GM06990 (cell line): ENCODE data around the gene MEOX1.

Experiments used
- DNase-seq: peaks from one replicate; pipeline ENCODE4 v3.0.0-alpha.2; 2011; ENCODE audit not compliant: insufficient read length; ENCODE audit errors: extremely low read depth
- H3K27me3 ChIP-seq: replicated peaks from 2 replicates; pipeline ENCODE4 v1.6.0; 2011; ENCODE audit warnings: low read length; ENCODE audit not compliant: control insufficient read depth, insufficient read depth
- H3K36me3 ChIP-seq: 2 replicates; pipeline ENCODE4 v1.5.1; 2011; ENCODE audit warnings: low read length; ENCODE audit not compliant: control insufficient read depth, insufficient read depth
- H3K4me3 ChIP-seq: replicated peaks from 2 replicates; pipeline ENCODE4 v1.5.1; 2011; ENCODE audit warnings: low read depth, mild to moderate bottlenecking, control low read depth, low read length
- TF ChIP-seq, protein P1 (sequence below): IDR thresholded peaks from 2 replicates; pipeline ENCODE4 v1.5.1; 2011; ENCODE audit warnings: low read length, control low read depth, mild to moderate bottlenecking, inconsistent platforms; ENCODE audit not compliant: insufficient read depth, poor library complexity, severe bottlenecking

The MEOX1 gene

GRCh38 chr17:43591779-43592562 lies 69.8 kb downstream of the MEOX1 start:
- no peaks in the 10 kb centered on the region for H3K36me3 ChIP-seq
- H3K4me3 ChIP-seq, result no peak overlapping the region
- H3K27me3 ChIP-seq, result no peaks in the 10 kb centered on the region
- TF ChIP-seq, protein P1, sequence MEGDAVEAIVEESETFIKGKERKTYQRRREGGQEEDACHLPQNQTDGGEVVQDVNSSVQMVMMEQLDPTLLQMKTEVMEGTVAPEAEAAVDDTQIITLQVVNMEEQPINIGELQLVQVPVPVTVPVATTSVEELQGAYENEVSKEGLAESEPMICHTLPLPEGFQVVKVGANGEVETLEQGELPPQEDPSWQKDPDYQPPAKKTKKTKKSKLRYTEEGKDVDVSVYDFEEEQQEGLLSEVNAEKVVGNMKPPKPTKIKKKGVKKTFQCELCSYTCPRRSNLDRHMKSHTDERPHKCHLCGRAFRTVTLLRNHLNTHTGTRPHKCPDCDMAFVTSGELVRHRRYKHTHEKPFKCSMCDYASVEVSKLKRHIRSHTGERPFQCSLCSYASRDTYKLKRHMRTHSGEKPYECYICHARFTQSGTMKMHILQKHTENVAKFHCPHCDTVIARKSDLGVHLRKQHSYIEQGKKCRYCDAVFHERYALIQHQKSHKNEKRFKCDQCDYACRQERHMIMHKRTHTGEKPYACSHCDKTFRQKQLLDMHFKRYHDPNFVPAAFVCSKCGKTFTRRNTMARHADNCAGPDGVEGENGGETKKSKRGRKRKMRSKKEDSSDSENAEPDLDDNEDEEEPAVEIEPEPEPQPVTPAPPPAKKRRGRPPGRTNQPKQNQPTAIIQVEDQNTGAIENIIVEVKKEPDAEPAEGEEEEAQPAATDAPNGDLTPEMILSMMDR, result no peak
- DNase-seq, result no peak

DNA sequence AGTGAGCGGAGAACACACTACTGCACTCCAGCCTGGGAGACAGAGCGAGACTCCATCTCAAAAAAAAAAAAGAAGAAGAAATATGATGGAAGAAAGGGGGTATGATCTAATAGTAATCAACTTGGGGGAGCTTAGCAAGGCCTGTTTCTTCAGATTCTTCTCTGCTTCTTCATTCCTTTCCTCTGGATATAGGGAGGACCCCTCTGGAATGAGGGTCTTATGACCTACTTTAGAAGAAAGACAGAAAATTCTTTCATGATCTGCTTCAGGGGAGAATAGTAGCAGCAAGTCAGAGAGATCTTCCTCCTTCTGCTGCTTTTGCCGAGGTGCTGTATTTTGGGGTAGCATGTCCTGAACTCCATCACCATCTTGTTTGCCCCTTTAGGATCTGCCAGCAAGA lies 70.7 kb downstream of the MEOX1 start:
- Histone ChIP-seq H3K4me3 (no peak overlapping the region), H3K36me3 (no peaks in the 10 kb centered on the region), H3K27me3 (no peaks in the 10 kb centered on the region)
- TF ChIP-seq, protein P1, result no peak
- no peak for DNase-seq
